ENCODE results near the gene FAM13C.

DNA sequence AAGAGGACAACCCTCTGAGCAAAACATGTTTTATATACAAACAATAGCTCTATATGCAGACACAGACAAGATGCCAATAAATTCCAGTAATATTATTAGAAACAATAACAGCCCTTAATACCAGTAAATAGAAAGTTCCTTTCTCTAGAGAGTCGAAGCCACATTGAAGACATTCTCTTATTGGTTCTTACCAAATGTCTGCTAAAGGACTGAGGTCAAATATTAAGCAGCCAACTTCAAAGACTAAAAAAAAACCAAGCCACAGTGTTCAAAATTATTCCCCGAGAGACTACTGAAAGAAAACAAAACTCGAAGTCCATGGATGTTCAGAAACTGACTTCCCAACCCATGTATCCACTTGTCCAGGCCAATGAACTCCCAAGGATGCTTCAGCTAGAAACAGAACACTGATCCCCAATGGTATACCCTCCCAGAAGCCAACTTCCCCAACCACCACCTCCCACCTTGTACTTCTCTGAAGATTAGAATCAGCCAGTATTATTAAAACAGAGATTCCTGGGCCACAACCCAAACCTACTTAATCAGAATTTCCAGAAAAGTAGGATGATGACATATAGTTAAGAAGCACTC, 51.9 kb downstream of the FAM13C start:
- TF ChIP-seq POLR2A (IDR thresholded peaks at IDR 0.05) (no peak), POLR2AphosphoS5 (IDR thresholded peaks at IDR 0.05) (no peak)
- TF ChIP-seq, protein P1, sequence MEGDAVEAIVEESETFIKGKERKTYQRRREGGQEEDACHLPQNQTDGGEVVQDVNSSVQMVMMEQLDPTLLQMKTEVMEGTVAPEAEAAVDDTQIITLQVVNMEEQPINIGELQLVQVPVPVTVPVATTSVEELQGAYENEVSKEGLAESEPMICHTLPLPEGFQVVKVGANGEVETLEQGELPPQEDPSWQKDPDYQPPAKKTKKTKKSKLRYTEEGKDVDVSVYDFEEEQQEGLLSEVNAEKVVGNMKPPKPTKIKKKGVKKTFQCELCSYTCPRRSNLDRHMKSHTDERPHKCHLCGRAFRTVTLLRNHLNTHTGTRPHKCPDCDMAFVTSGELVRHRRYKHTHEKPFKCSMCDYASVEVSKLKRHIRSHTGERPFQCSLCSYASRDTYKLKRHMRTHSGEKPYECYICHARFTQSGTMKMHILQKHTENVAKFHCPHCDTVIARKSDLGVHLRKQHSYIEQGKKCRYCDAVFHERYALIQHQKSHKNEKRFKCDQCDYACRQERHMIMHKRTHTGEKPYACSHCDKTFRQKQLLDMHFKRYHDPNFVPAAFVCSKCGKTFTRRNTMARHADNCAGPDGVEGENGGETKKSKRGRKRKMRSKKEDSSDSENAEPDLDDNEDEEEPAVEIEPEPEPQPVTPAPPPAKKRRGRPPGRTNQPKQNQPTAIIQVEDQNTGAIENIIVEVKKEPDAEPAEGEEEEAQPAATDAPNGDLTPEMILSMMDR (IDR thresholded peaks at IDR 0.05) = no peak
